Astrocyte of the cerebellum (primary cell): Measurements from ENCODE around the gene MED26.

Experiments
- DNase-seq: peaks from one replicate; pipeline ENCODE4 v3.0.0-alpha.2; 2011; ENCODE audit warnings: low read depth
- H3K4me3 ChIP-seq: 2 replicates; pipeline ENCODE4 v1.5.1; 2011; ENCODE audit warnings: mild to moderate bottlenecking, low read depth, low read length, moderate library complexity
- CTCF ChIP-seq: IDR thresholded peaks from 2 replicates; pipeline ENCODE4 v1.5.1; 2012; ENCODE audit warnings: low read length, low read depth, moderate library complexity, mild to moderate bottlenecking; ENCODE audit errors: missing control alignments
- in situ Hi-C: cut with HindIII; loops from 2 replicates; pipeline ENCODE4 v1.10.0; 2017; ENCODE audit warnings: low sequenced_read_pairs

Gene MED26

GRCh38 chr19:16619457-16619856, 8.5 kb downstream of the MED26 start:
- DNase-seq: no peak
- no peak for TF ChIP-seq CTCF
- in situ Hi-C loops: no loop called here
- H3K4me3 ChIP-seq: no peak overlapping the region

GRCh38 chr19:16618248-16618647, 9.8 kb downstream of the MED26 start:
- no peak overlapping the region for H3K4me3 ChIP-seq
- no peak for DNase-seq
- in situ Hi-C loops: no loop called here
- no peak for TF ChIP-seq CTCF

GRCh38 chr19:16615808-16616207, 12.2 kb downstream of the MED26 start:
- no peak for DNase-seq
- no peak for TF ChIP-seq CTCF
- in situ Hi-C loops: no loop called here
- H3K4me3 ChIP-seq: no peak overlapping the region

- in situ Hi-C loops: no loop called here
- no peak overlapping the region for H3K4me3 ChIP-seq
- no peak for TF ChIP-seq CTCF
- no peak for DNase-seq
Observed at GRCh38 chr19:16614941-16615340, 13.1 kb downstream of the MED26 start.

- DNase-seq: no peak
- no peak for TF ChIP-seq CTCF
- H3K4me3 ChIP-seq: no peak overlapping the region
- in situ Hi-C loops: no loop called here
Observed at GRCh38 chr19:16613841-16614240, 14.2 kb downstream of the MED26 start.

GRCh38 chr19:16612636-16613035, 15.4 kb downstream of the MED26 start:
- no peak overlapping the region for H3K4me3 ChIP-seq
- no peak for TF ChIP-seq CTCF
- in situ Hi-C loops: no loop called here

GRCh38 chr19:16611121-16611520, 16.9 kb downstream of the MED26 start:
- DNase-seq: no peak
- TF ChIP-seq CTCF: no peak
- H3K4me3 ChIP-seq: no peak overlapping the region
- in situ Hi-C loops: no loop called here

More at GRCh38 chr19:16612636-16613035, 15.4 kb downstream of the MED26 start:
- DNase-seq: no peak
